K562 (cell line): ENCODE results near the gene RYR1. TPM values are rescaled to one million over a fixed set of nuclear protein-coding genes. Genes with fewer than 3 reads are reported as not detected.

Experiments used
- CTCF ChIP-seq, 3 experiments: IDR thresholded peaks in 2 of 3; conservative IDR thresholded peaks in 1 of 3; 2 replicates each; pipeline ENCODE4 v1.5.1; 2011 to 2012; ENCODE audit warnings: low read length in 3 of 3, mild to moderate bottlenecking in 3 of 3, control low read depth in 2 of 3, improper control_type of control experiment in 1 of 3, inconsistent platforms in 1 of 3, low read depth in 1 of 3, mixed read lengths in 1 of 3, moderate library complexity in 1 of 3; ENCODE audit not compliant: insufficient read depth in 2 of 3
- L3MBTL2 ChIP-seq: fragments of 450-650 bp; IDR thresholded peaks from 2 replicates; pipeline ENCODE4 v1.6.1; 2016; ENCODE audit warnings: mild to moderate bottlenecking, moderate library complexity
- MGA ChIP-seq: fragments of 450-650 bp; IDR thresholded peaks from 2 replicates; pipeline ENCODE4 v1.6.1; 2016; ENCODE audit warnings: mild to moderate bottlenecking, moderate library complexity
- PCBP1 ChIP-seq: fragments of 200-400 bp; formaldehyde crosslinking; IDR thresholded peaks from 2 replicates; pipeline ENCODE4 v1.6.1; 2018; ENCODE audit warnings: mild to moderate bottlenecking, low read depth, low read length; ENCODE audit not compliant: poor library complexity, severe bottlenecking
- SMARCC2 ChIP-seq: fragments of 450-650 bp; IDR thresholded peaks from 2 replicates; pipeline ENCODE4 v1.6.1; 2017; ENCODE audit warnings: antibody characterized with exemption, moderate library complexity, mild to moderate bottlenecking, low read depth
- TFAM ChIP-seq: fragments of 250-450 bp; sonication (Bioruptor Pico); conservative IDR thresholded peaks from 2 replicates; pipeline ENCODE4 v1.5.0; 2021; ENCODE audit warnings: mild to moderate bottlenecking, moderate library complexity
- THRB ChIP-seq: fragments of 450-650 bp; formaldehyde crosslinking; conservative IDR thresholded peaks from 2 replicates; pipeline ENCODE4 v1.4.0; 2022; ENCODE audit warnings: mild to moderate bottlenecking, missing genetic modification characterization
- U2AF2 ChIP-seq: fragments of 200-400 bp; formaldehyde crosslinking; optimal IDR thresholded peaks from 2 replicates; pipeline ENCODE3; 2017; ENCODE audit warnings: low read depth, mild to moderate bottlenecking, low read length
- ZFP36 ChIP-seq: fragments of 150-350 bp; IDR thresholded peaks from 2 replicates; pipeline ENCODE4 v1.6.1; 2018; ENCODE audit warnings: low read length, low read depth; ENCODE audit not compliant: partially characterized antibody
- ZNF316 ChIP-seq: fragments of 450-650 bp; IDR thresholded peaks from 2 replicates; pipeline ENCODE4 v1.6.1; 2016
- ZNF589 ChIP-seq: fragments of 200-800 bp; sonication (Bioruptor generic); IDR thresholded peaks from 2 replicates; pipeline ENCODE4 v1.6.1; 2016; ENCODE audit warnings: low read depth, missing genetic modification characterization, missing compliant biosample characterization
- ZNF696 ChIP-seq: fragments of 250-450 bp; sonication (Bioruptor Pico); conservative IDR thresholded peaks from 2 replicates; pipeline ENCODE4 v1.4.0; 2020; ENCODE audit warnings: mild to moderate bottlenecking, moderate library complexity
- polyA plus RNA-seq, 8 experiments: library from polyadenylated mRNA; depleted of rRNA in 4 of 8; stranded (reverse) in 5 of 8; unstranded in 3 of 8; fragments of >200 nt; fragmentation: Nextera tagmentation in 2 of 8; fragmentation: Illumina TruSeq in 1 of 8; extraction: Ambion mirVana in 2 of 8; extraction: Trizol in 1 of 8; gene quantifications; 2 replicates each; pipeline versions ENCODE4 v1.2.1 to v1.2.3, GENCODE V29; 2011 to 2014; ENCODE audit warnings: inconsistent platforms in 1 of 8, missing spikeins in 1 of 8
- total RNA-seq, 7 experiments: library from RNA; depleted of rRNA in 6 of 7; stranded (reverse); fragments of >200 nt in 6 of 7; fragmentation: Illumina TruSeq in 2 of 7; extraction: Trizol in 2 of 7; gene quantifications; 2 replicates each; pipeline versions ENCODE4 v1.2.1 to v1.2.3, GENCODE V29; 2011 to 2021; ENCODE audit warnings: low replicate concordance in 1 of 7

Gene RYR1
- total and polyA plus RNA-seq, 9 of the 15 experiments (the other 6 are each of a cell fraction or from before 2014, with no cell fraction given): 0.11 to 7.4 (median 3.7) TPM

- TF ChIP-seq CTCF (IDR thresholded peaks at IDR 0.05 in 2 of 3, conservative IDR thresholded peaks at IDR 0.05 in 1 of 3; ENCODE audit: insufficient read depth in 2 of 3, low read depth in 1 of 3, low read length in 3 of 3): peak in 1 of 3 experiments; percentile 6; a peak in 1 of 6 replicates
- TF ChIP-seq MGA: peak; percentile 86
- no peak for TF ChIP-seq ZNF589 (CRISPR knock-in tag)
- TF ChIP-seq ZNF696 (CRISPR knock-in tag): no peak
- no peak for TF ChIP-seq SMARCC2
- peak; percentile 17 for TF ChIP-seq PCBP1
- TF ChIP-seq ZNF316: no peak
- no peak for TF ChIP-seq U2AF2
- peak; percentile 95 for TF ChIP-seq L3MBTL2
- TF ChIP-seq TFAM (CRISPR knock-in tag): no peak
- no peak for TF ChIP-seq THRB (CRISPR knock-in tag)
- no peak for TF ChIP-seq ZFP36
Observed at GRCh38 chr19:38596057-38596981, 162.8 kb downstream of the RYR1 start (continued).
